Rectal smooth muscle tissue (tissue), 1 donor: ENCODE results near the gene PXT1.
"Not testable (repeated sequence)": the region's sequence is repeated elsewhere in the genome, so short reads cannot be mapped to it uniquely, and the experiment has no call there.

Experiments used
- H3K27ac ChIP-seq: one replicate; pipeline ENCODE4 v1.7.0; 2013; ENCODE audit warnings: low read depth, low read length, inconsistent platforms
- H3K27me3 ChIP-seq: one replicate; pipeline ENCODE4 v1.7.0; 2013; ENCODE audit warnings: low read length; ENCODE audit not compliant: control insufficient read depth, insufficient read depth
- H3K36me3 ChIP-seq: one replicate; pipeline ENCODE4 v1.7.0; 2013; ENCODE audit warnings: low read length; ENCODE audit not compliant: control insufficient read depth, insufficient read depth
- H3K4me1 ChIP-seq: one replicate; pipeline ENCODE4 v1.7.0; 2013; ENCODE audit warnings: low read length; ENCODE audit not compliant: control insufficient read depth, insufficient read depth
- H3K4me3 ChIP-seq: one replicate; pipeline ENCODE4 v1.7.0; 2013; ENCODE audit warnings: low read length
- H3K9ac ChIP-seq: one replicate; pipeline ENCODE4 v1.7.0; 2013; ENCODE audit warnings: low read length

Gene PXT1

GRCh38 chr6:36372088-36372487 lies 70.6 kb downstream of the PXT1 start:
- Histone ChIP-seq H3K27ac (no peak overlapping the region), H3K36me3 (no peaks in the 10 kb centered on the region), H3K27me3 (no peaks in the 10 kb centered on the region)

GRCh38 chr6:36371211-36371610 lies 71.4 kb downstream of the PXT1 start:
- Histone ChIP-seq H3K27me3 (no peaks in the 10 kb centered on the region), H3K27ac (no peak overlapping the region), H3K9ac (no peak overlapping the region), H3K36me3 (no peaks in the 10 kb centered on the region), H3K4me3 (no peak overlapping the region), H3K4me1 (no peaks in the 10 kb centered on the region)

More at GRCh38 chr6:36372088-36372487, 70.6 kb downstream of the PXT1 start:
- Histone ChIP-seq H3K9ac (no peak overlapping the region), H3K4me1 (no peaks in the 10 kb centered on the region), H3K4me3 (no peak overlapping the region)

- Histone ChIP-seq H3K27ac (no peak overlapping the region), H3K36me3 (no peaks in the 10 kb centered on the region), H3K9ac (no peak overlapping the region), H3K27me3 (no peaks in the 10 kb centered on the region), H3K4me1 (no peaks in the 10 kb centered on the region), H3K4me3 (no peak overlapping the region)
Measured at GRCh38 chr6:36370638-36371037, 72.0 kb downstream of the PXT1 start.

- H3K4me1 ChIP-seq = no peaks in the 10 kb centered on the region
- H3K36me3 ChIP-seq = no peaks in the 10 kb centered on the region
- no peak overlapping the region for H3K4me3 ChIP-seq
- H3K27ac ChIP-seq = no peak overlapping the region
- no peak overlapping the region for H3K9ac ChIP-seq
- H3K27me3 ChIP-seq = no peaks in the 10 kb centered on the region
Measured at GRCh38 chr6:36368921-36369865, 73.5 kb downstream of the PXT1 start.

GRCh38 chr6:36368421-36368820 lies 74.2 kb downstream of the PXT1 start:
- H3K27ac ChIP-seq = no peak overlapping the region

GRCh38 chr6:36367743-36368142 lies 74.9 kb downstream of the PXT1 start:
- H3K9ac ChIP-seq = peak overlapping the region; percentile 11
- H3K4me1 ChIP-seq = no peaks in the 10 kb centered on the region
- H3K27ac ChIP-seq = no peak overlapping the region
- no peaks in the 10 kb centered on the region for H3K27me3 ChIP-seq
- H3K36me3 ChIP-seq = no peaks in the 10 kb centered on the region
- no peak overlapping the region for H3K4me3 ChIP-seq

More at GRCh38 chr6:36368421-36368820, 74.2 kb downstream of the PXT1 start:
- no peak overlapping the region for H3K4me3 ChIP-seq
- H3K36me3 ChIP-seq = no peaks in the 10 kb centered on the region
- no peaks in the 10 kb centered on the region for H3K4me1 ChIP-seq
- no peaks in the 10 kb centered on the region for H3K27me3 ChIP-seq
- no peak overlapping the region for H3K9ac ChIP-seq

GRCh38 chr6:36364669-36365479 lies 77.8 kb downstream of the PXT1 start:
- no peak overlapping the region for H3K4me3 ChIP-seq
- no peak overlapping the region for H3K27ac ChIP-seq
- H3K9ac ChIP-seq = no peak overlapping the region
- no peaks in the 10 kb centered on the region for H3K27me3 ChIP-seq
- no peaks in the 10 kb centered on the region for H3K4me1 ChIP-seq
- no peaks in the 10 kb centered on the region for H3K36me3 ChIP-seq

GRCh38 chr6:36364061-36364635 lies 78.5 kb downstream of the PXT1 start:
- not testable (repeated sequence) for H3K27ac ChIP-seq, H3K27me3 ChIP-seq, H3K36me3 ChIP-seq, H3K4me3 ChIP-seq, H3K4me1 ChIP-seq, H3K9ac ChIP-seq

- H3K4me3 ChIP-seq, H3K4me1 ChIP-seq, H3K27ac ChIP-seq, H3K9ac ChIP-seq, H3K36me3 ChIP-seq, H3K27me3 ChIP-seq: not testable (repeated sequence)
Measured at GRCh38 chr6:36363371-36363752, 79.3 kb downstream of the PXT1 start.

- no peak overlapping the region for H3K4me3 ChIP-seq
Measured at GRCh38 chr6:36362551-36363370, 79.9 kb downstream of the PXT1 start.

GRCh38 chr6:36361071-36361470 lies 81.6 kb downstream of the PXT1 start:
- Histone ChIP-seq H3K4me1 (no peaks in the 10 kb centered on the region), H3K27me3 (no peaks in the 10 kb centered on the region), H3K9ac (no peak overlapping the region), H3K4me3 (no peak overlapping the region), H3K36me3 (no peaks in the 10 kb centered on the region), H3K27ac (no peak overlapping the region)

More at GRCh38 chr6:36362551-36363370, 79.9 kb downstream of the PXT1 start:
- Histone ChIP-seq H3K9ac (no peak overlapping the region), H3K27ac (no peak overlapping the region), H3K27me3 (no peaks in the 10 kb centered on the region), H3K36me3 (no peaks in the 10 kb centered on the region), H3K4me1 (no peaks in the 10 kb centered on the region)
